PC-3 (cell line): Measurements from ENCODE around the gene NINL. TPM values are rescaled to one million over a fixed set of nuclear protein-coding genes. Genes with fewer than 3 reads are reported as not detected.
"Not testable (repeated sequence)": the region's sequence is repeated elsewhere in the genome, so short reads cannot be mapped to it uniquely, and the experiment has no call there.

Source experiments
- ATAC-seq: fragments of 200-7000 bp; cut with Tn5 transposase; 2 replicates; pipeline ENCODE4 v1.9.1; 2020; ENCODE audit warnings: mild to moderate bottlenecking, moderate library complexity
- BruUV-seq: library from RNA; stranded (reverse); fragments of 400-500 nt; replicated peaks from 2 replicates; lab custom pipeline; 2021; lab: Mats Ljungman, UMichigan
- CTCF ChIA-PET: fragments of 300-600 bp; sonication (Branson Sonifier 250); formaldehyde crosslinking; loops from one replicate; lab custom pipeline; 2022; ENCODE audit warnings: antibody characterized with exemption; lab: Charles Lee
- POLR2A ChIA-PET: fragments of 300-600 bp; sonication (Branson Sonifier 250); formaldehyde crosslinking; loops from one replicate; lab custom pipeline; 2022; ENCODE audit warnings: antibody characterized with exemption; ENCODE audit not compliant: unreplicated experiment; lab: Charles Lee
- DNase-seq: peaks from one replicate; pipeline ENCODE4 v3.0.0-alpha.2; 2015
- H2AFZ ChIP-seq: fragments of 300-600 bp; sonication (generic); 2 replicates; pipeline ENCODE4 v1.6.0; 2016; ENCODE audit warnings: antibody characterized with exemption, low read length
- H3F3A ChIP-seq: fragments of 300-600 bp; sonication (generic); one replicate; pipeline ENCODE4 v1.6.0; 2017; ENCODE audit warnings: antibody characterized with exemption, low read length, control low read depth, mild to moderate bottlenecking; ENCODE audit not compliant: unreplicated experiment
- H3K27ac ChIP-seq: fragments of 300-600 bp; sonication (generic); 2 replicates; pipeline ENCODE4 v1.5.1; 2016; ENCODE audit warnings: mild to moderate bottlenecking, low read length
- H3K27me3 ChIP-seq: fragments of 300-600 bp; sonication (generic); 2 replicates; pipeline ENCODE4 v1.6.1; 2016; ENCODE audit warnings: low read length, mixed read lengths
- H3K36me3 ChIP-seq: fragments of 300-600 bp; sonication (generic); 2 replicates; pipeline ENCODE4 v1.6.1; 2016; ENCODE audit warnings: low read depth, mixed run types, low read length, mixed read lengths
- H3K4me1 ChIP-seq: fragments of 300-600 bp; sonication (generic); 2 replicates; pipeline ENCODE4 v1.5.1; 2016; ENCODE audit warnings: low read length; ENCODE audit not compliant: insufficient read depth
- H3K4me2 ChIP-seq: fragments of 300-600 bp; sonication (generic); 2 replicates; pipeline ENCODE4 v1.6.0; 2016; ENCODE audit warnings: low read length
- H3K4me3 ChIP-seq: fragments of 300-600 bp; sonication (generic); 2 replicates; pipeline ENCODE4 v1.5.1; 2016; ENCODE audit warnings: mild to moderate bottlenecking, low read length, mixed read lengths
- H3K79me2 ChIP-seq: fragments of 300-600 bp; sonication (generic); 2 replicates; pipeline ENCODE4 v1.6.1; 2017; ENCODE audit warnings: low read length, mixed read lengths
- H3K9ac ChIP-seq: fragments of 300-600 bp; sonication (generic); 2 replicates; pipeline ENCODE4 v1.6.0; 2016; ENCODE audit warnings: mild to moderate bottlenecking, low read length
- H3K9me2 ChIP-seq: fragments of 300-600 bp; sonication (generic); replicated peaks from 2 replicates; pipeline ENCODE4 v1.6.1; 2016; ENCODE audit warnings: mixed run types, low read length, mixed read lengths
- H3K9me3 ChIP-seq: fragments of 300-600 bp; sonication (generic); 2 replicates; pipeline ENCODE4 v1.6.1; 2016; ENCODE audit warnings: low read length, mixed read lengths
- H4K20me1 ChIP-seq: fragments of 300-600 bp; sonication (generic); 2 replicates; pipeline ENCODE4 v1.6.1; 2016; ENCODE audit warnings: low read length, mixed read lengths
- EZH2 ChIP-seq: fragments of 300-600 bp; sonication (generic); IDR thresholded peaks from one replicate; pipeline ENCODE4 v1.6.1; 2017; ENCODE audit warnings: antibody characterized with exemption, mild to moderate bottlenecking, low read length; ENCODE audit not compliant: unreplicated experiment
- EZH2phosphoT487 ChIP-seq: fragments of 300-600 bp; sonication (generic); IDR thresholded peaks from 2 replicates; pipeline ENCODE4 v1.6.1; 2018; ENCODE audit warnings: mild to moderate bottlenecking, antibody characterized with exemption, low read length, borderline replicate concordance
- intact Hi-C: fragments of 100-400 bp; cut with micrococcal nuclease; formaldehyde crosslinking; loops from 2 replicates; pipeline ENCODE4 v1.9.0; 2023
- total RNA-seq: library from RNA; depleted of rRNA; stranded (reverse); fragments of >200 nt; gene quantifications from 2 replicates; pipeline ENCODE4 v1.2.3, GENCODE V29; 2014
- TF ChIP-seq, protein P1 (sequence below): fragments of 300-600 bp; sonication (generic); conservative IDR thresholded peaks from 2 replicates; pipeline ENCODE4 v1.5.1; 2017; ENCODE audit warnings: antibody characterized with exemption, low read depth, mild to moderate bottlenecking, low read length

Gene NINL
- total RNA-seq, 1 experiment from 2014 or later, result 6.5 TPM

DNA sequence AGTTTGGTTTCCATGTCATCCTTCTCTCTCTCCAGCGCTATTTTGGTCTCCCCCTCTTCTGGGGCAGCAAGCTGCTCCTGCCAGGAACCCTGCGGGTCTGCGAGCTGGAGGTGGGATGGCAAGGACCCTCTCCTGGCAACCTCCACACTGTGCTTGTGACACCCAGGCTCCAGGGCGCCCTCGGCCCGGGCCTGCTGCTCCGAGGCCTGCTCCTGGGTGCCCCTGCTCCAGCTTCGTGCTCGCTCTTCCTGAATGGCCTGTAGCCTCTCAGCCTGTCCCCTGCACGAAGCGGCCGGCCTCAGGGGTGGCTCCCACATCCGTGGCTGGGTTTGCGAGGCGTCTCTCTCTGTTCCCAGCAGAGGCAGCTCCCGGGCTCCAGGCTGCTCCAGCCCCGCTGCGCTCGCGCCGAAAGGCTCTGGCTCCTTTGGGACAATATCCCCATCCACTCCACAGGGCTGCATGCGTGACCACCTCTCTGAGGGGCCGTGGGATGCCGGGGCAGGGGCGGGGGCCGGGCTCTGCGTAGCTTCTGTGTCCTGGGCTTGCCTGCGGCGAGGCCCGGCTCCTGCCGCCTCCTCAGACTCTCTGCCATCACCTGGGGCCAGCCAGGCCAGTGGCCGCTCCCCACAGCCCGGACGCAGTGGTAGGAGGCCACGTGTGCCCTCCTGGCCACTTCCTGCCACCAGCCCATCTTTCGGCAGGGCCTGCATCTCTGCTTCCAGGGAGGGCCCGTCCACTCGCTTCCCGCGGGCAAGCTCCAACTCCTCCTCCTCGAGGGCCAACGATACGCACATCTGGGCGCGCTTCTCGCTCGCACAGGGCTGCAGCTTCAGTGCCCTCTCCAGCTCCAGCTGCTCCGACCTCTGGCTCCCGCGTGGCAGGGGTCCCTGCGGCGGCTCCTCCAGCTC lies 109.0 kb downstream of the NINL start:
- Histone ChIP-seq H3K4me3 (no peak overlapping the region), H3K79me2 (no peaks in the 10 kb centered on the region), H4K20me1 (no peaks in the 10 kb centered on the region), H3K4me2 (no peak overlapping the region), H3K9ac (no peak overlapping the region), H3F3A (no peaks in the 10 kb centered on the region), H3K9me3 (no peaks in the 10 kb centered on the region), H3K4me1 (no peaks in the 10 kb centered on the region), H3K27ac (no peak overlapping the region), H2AFZ (no peak overlapping the region), H3K36me3 (no peaks in the 10 kb centered on the region), H3K27me3 (no peaks in the 10 kb centered on the region), H3K9me2 (no peaks in the 10 kb centered on the region)
- no peak for TF ChIP-seq EZH2phosphoT487
- TF ChIP-seq, protein P1, sequence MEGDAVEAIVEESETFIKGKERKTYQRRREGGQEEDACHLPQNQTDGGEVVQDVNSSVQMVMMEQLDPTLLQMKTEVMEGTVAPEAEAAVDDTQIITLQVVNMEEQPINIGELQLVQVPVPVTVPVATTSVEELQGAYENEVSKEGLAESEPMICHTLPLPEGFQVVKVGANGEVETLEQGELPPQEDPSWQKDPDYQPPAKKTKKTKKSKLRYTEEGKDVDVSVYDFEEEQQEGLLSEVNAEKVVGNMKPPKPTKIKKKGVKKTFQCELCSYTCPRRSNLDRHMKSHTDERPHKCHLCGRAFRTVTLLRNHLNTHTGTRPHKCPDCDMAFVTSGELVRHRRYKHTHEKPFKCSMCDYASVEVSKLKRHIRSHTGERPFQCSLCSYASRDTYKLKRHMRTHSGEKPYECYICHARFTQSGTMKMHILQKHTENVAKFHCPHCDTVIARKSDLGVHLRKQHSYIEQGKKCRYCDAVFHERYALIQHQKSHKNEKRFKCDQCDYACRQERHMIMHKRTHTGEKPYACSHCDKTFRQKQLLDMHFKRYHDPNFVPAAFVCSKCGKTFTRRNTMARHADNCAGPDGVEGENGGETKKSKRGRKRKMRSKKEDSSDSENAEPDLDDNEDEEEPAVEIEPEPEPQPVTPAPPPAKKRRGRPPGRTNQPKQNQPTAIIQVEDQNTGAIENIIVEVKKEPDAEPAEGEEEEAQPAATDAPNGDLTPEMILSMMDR, result no peak
- no peak for TF ChIP-seq EZH2
- DNase-seq, result no peak
- CTCF ChIA-PET, result no interaction called here
- POLR2A ChIA-PET, result no interaction called here
- no peak for ATAC-seq
- no TSS peak for BruUV-seq
- intact Hi-C loops, result no loop called here

DNA sequence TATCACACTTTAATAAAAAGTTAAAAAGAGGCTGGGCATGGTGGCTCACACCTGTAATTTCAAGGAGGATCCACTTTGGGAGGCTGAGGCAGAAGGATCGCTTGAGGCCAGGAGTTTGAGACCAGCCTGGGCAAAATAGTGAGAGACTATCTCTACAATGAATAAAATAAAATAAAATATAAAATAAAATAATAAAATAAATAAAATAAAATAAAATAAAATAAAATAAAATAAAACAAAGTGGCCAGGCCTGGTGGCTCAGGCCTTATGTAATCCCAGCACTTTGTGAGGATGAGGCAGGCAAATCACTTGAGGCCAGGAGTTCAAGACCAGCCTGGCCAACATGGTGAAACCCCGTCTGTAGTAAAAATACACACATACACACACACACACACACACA lies 112.0 kb downstream of the NINL start:
- ATAC-seq, H3K27ac ChIP-seq: not testable (repeated sequence)

DNA sequence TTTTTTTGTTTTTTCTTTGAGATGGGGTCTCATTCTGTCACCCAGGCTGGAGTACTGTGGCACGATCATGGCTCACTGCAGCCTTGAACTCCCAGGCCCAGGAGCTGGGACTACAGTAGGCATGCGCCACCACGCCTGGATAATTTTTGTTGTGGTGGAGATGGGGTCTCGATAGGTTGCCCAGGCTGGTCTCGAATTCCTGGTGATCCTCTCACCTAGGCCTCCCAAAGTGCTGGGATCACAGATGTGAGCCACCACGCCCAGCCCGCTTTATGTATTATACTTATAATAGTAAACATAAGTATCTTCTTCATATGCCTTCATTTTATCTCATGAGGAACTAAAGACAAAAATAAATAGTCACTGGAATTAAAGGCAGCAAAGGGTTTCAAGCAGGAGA lies 114.3 kb downstream of the NINL start:
- Histone ChIP-seq H3K4me2 (no peak overlapping the region), H3K79me2 (no peaks in the 10 kb centered on the region), H3K4me1 (no peaks in the 10 kb centered on the region), H3K9me3 (no peaks in the 10 kb centered on the region), H2AFZ (no peak overlapping the region), H3F3A (no peaks in the 10 kb centered on the region), H3K4me3 (no peak overlapping the region), H3K9ac (no peak overlapping the region), H3K27ac (no peak overlapping the region), H3K9me2 (no peaks in the 10 kb centered on the region), H4K20me1 (no peaks in the 10 kb centered on the region), H3K27me3 (no peaks in the 10 kb centered on the region), H3K36me3 (no peaks in the 10 kb centered on the region)
- ATAC-seq (no peak), DNase-seq (no peak)
- no TSS peak for BruUV-seq
- POLR2A ChIA-PET, result interaction anchor here (0.7 kb wide), 1 partner anchor 141 kb away, joined by 5 read pairs; no protein-coding TSS in a partner anchor
- TF ChIP-seq EZH2 (no peak), EZH2phosphoT487 (no peak)
- TF ChIP-seq, protein P1, result no peak
- intact Hi-C loops, result loop anchor here (5.0 kb wide), 1 partner anchor 71 kb away; no protein-coding TSS in a partner anchor
- CTCF ChIA-PET, result no interaction called here

More for the DNA sequence above, 112.0 kb downstream of the NINL start:
- BruUV-seq, H3K9me2 ChIP-seq, H3K4me1 ChIP-seq, POLR2A ChIA-PET, H3K79me2 ChIP-seq, H3K9ac ChIP-seq, H3K4me2 ChIP-seq, H4K20me1 ChIP-seq, H3K27me3 ChIP-seq, CTCF ChIA-PET, H3F3A ChIP-seq, H3K9me3 ChIP-seq, H3K36me3 ChIP-seq, H2AFZ ChIP-seq, H3K4me3 ChIP-seq, DNase-seq: not testable (repeated sequence)
- intact Hi-C loops, result loop anchor here (5.0 kb wide), 1 partner anchor 69 kb away; no protein-coding TSS in a partner anchor
